OCI-LY7 (cell line): ENCODE data around the gene MT1H. TPM values are rescaled to one million over a fixed set of nuclear protein-coding genes. Genes with fewer than 3 reads are reported as not detected.
"Not testable (repeated sequence)": the region's sequence is repeated elsewhere in the genome, so short reads cannot be mapped to it uniquely, and the experiment has no call there.

Experiments used
- BruUV-seq: library from RNA; stranded (reverse); fragments of 400-500 nt; replicated peaks from 2 replicates; lab custom pipeline; 2021; lab: Mats Ljungman, UMichigan
- CTCF ChIA-PET: fragments of 300-600 bp; sonication (Branson Sonifier 250); formaldehyde crosslinking; loops from one replicate; lab custom pipeline; 2022; ENCODE audit warnings: antibody characterized with exemption; ENCODE audit not compliant: unreplicated experiment; lab: Charles Lee
- POLR2A ChIA-PET: fragments of 300-600 bp; sonication (Branson Sonifier 250); formaldehyde crosslinking; loops from one replicate; lab custom pipeline; 2022; ENCODE audit warnings: antibody characterized with exemption; lab: Charles Lee
- DNase-seq: peaks from one replicate; pipeline ENCODE4 v3.0.0-alpha.2; 2015; ENCODE audit warnings: low spot score
- H2AFZ ChIP-seq: fragments of 200-600 bp; sonication (generic), shearing (Covaris generic); 2 replicates; pipeline ENCODE4 v1.6.1; 2014; ENCODE audit warnings: mild to moderate bottlenecking, antibody characterized with exemption, low read length, moderate library complexity
- H3K27ac ChIP-seq: fragments of 200-600 bp; sonication (generic); 2 replicates; pipeline ENCODE4 v1.5.1; 2014; ENCODE audit warnings: mixed run types, low read depth, mild to moderate bottlenecking, moderate library complexity, low read length, inconsistent platforms; ENCODE audit not compliant: poor library complexity, severe bottlenecking
- H3K36me3 ChIP-seq: fragments of 200-600 bp; sonication (generic); 2 replicates; pipeline ENCODE4 v1.6.1; 2014; ENCODE audit warnings: mild to moderate bottlenecking, antibody characterized with exemption, low read length, moderate library complexity, mixed read lengths; ENCODE audit not compliant: insufficient read depth
- H3K4me1 ChIP-seq: fragments of 200-600 bp; sonication (generic); 2 replicates; pipeline ENCODE4 v1.5.1; 2014; ENCODE audit warnings: mild to moderate bottlenecking, low read length; ENCODE audit not compliant: insufficient read depth, poor library complexity, severe bottlenecking
- H3K4me2 ChIP-seq: fragments of 200-600 bp; sonication (generic); 2 replicates; pipeline ENCODE4 v1.6.1; 2014; ENCODE audit warnings: mild to moderate bottlenecking, low read length
- H3K4me3 ChIP-seq: fragments of 200-600 bp; sonication (generic); 2 replicates; pipeline ENCODE4 v1.5.1; 2014; ENCODE audit warnings: mild to moderate bottlenecking, low read depth, low read length; ENCODE audit not compliant: poor library complexity, severe bottlenecking
- H3K79me2 ChIP-seq: fragments of 200-600 bp; sonication (generic); 2 replicates; pipeline ENCODE4 v1.6.1; 2016; ENCODE audit warnings: low read depth, mild to moderate bottlenecking, low read length, moderate library complexity, mixed read lengths; ENCODE audit not compliant: insufficient read depth
- H3K9me2 ChIP-seq: fragments of 200-600 bp; sonication (generic); 2 replicates; pipeline ENCODE4 v1.6.1; 2016; ENCODE audit warnings: mild to moderate bottlenecking, low read length, mixed read lengths; ENCODE audit not compliant: insufficient read depth
- H3K9me3 ChIP-seq: fragments of 200-600 bp; sonication (generic); 2 replicates; pipeline ENCODE4 v1.6.1; 2014; ENCODE audit warnings: mild to moderate bottlenecking, mixed run types, low read length, mixed read lengths
- H4K20me1 ChIP-seq: fragments of 200-600 bp; sonication (generic); 2 replicates; pipeline ENCODE4 v1.6.1; 2014; ENCODE audit warnings: mild to moderate bottlenecking, antibody characterized with exemption, low read length, moderate library complexity, mixed read lengths; ENCODE audit not compliant: insufficient read depth
- CTCF ChIP-seq: fragments of 200-600 bp; sonication (generic); conservative IDR thresholded peaks from 2 replicates; pipeline ENCODE4 v1.5.1; 2014; ENCODE audit warnings: mild to moderate bottlenecking, antibody characterized with exemption, low read length, moderate library complexity, mixed read lengths
- EZH2phosphoT487 ChIP-seq: fragments of 200-600 bp; sonication (generic); IDR thresholded peaks from 2 replicates; pipeline ENCODE4 v1.6.1; 2018; ENCODE audit warnings: low read depth, borderline replicate concordance, mild to moderate bottlenecking, mixed run types, antibody characterized with exemption, low read length, moderate library complexity, mixed read lengths
- intact Hi-C: fragments of 100-400 bp; cut with micrococcal nuclease; formaldehyde crosslinking; loops from one replicate; pipeline ENCODE4 v1.10.0; 2022; ENCODE audit not compliant: unreplicated experiment
- total RNA-seq, 2 experiments: library from RNA; depleted of rRNA in 1 of 2; stranded (reverse); fragments of >200 nt in 1 of 2; shearing (Covaris generic) in 1 of 2; gene quantifications; 2 replicates each; pipeline ENCODE4 v1.2.3, GENCODE V29; 2014 to 2022

The MT1H gene
- total RNA-seq, 2 experiments from 2014 or later: not detected

DNA sequence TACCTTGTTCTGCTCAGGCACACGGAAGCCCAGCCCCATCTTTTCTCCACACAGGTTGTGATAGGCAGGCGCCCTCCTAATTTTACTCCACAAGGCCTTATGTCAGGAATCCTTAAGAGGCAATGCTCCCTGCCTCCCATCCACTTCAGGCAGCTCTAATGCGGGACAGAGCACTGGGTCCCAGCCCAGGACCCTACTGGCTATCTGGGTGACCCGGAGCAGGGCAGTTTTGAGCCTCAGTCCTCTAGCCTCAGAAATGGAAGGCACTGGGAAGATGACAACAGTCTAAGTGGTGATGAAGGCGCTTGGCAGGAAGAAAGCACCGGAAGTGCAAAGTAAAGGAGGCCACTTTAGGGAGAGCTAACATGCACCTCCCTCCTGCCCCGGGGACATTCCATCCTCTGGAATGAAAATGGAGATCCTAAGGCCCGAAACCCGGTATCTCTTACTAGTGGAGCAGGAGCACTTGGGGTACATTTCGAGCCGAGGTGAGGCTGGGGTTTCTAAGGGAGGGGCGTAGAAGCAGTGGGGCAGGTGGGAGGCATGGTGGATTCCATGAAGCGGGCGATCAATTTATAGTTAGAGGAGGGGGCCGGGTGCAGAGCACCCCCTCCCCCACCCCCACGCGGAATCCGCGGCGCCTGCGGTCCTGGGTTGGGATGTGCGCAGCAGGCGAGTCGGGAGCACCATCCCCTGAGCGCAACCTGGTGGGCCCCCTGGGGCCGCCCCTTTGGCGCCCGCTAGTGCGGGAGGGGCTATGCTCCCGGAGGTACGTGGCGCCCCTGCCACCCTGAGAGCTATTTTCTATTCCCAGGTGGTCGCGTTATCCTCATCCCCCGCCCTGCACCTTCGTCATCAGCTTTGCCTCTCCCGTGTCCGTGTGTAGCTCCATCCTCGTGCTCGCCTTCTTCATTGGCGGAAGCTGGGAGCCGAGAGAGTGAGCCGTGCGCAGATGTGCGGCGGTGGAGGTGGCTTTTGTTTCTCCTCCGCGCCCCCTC, 7.0 kb upstream of the MT1H start:
- no peaks in the 10 kb centered on the region for H3K9me2 ChIP-seq
- no peak overlapping the region for H2AFZ ChIP-seq
- no peaks in the 10 kb centered on the region for H4K20me1 ChIP-seq
- H3K4me2 ChIP-seq: no peak overlapping the region
- no peaks in the 10 kb centered on the region for H3K79me2 ChIP-seq
- DNase-seq: no peak
- TF ChIP-seq CTCF (no peak), EZH2phosphoT487 (no peak)
- H3K27ac ChIP-seq: no peak overlapping the region
- intact Hi-C loops: no loop called here
- ChIA-PET POLR2A (interaction anchor here (0.7 kb wide), 1 partner anchor 171 kb away, joined by 3 read pairs; no protein-coding TSS in a partner anchor), CTCF (no interaction called here)
- no TSS peak for BruUV-seq
- no peaks in the 10 kb centered on the region for H3K4me1 ChIP-seq
- no peaks in the 10 kb centered on the region for H3K9me3 ChIP-seq
- no peak overlapping the region for H3K4me3 ChIP-seq
- H3K36me3 ChIP-seq: no peaks in the 10 kb centered on the region

DNA sequence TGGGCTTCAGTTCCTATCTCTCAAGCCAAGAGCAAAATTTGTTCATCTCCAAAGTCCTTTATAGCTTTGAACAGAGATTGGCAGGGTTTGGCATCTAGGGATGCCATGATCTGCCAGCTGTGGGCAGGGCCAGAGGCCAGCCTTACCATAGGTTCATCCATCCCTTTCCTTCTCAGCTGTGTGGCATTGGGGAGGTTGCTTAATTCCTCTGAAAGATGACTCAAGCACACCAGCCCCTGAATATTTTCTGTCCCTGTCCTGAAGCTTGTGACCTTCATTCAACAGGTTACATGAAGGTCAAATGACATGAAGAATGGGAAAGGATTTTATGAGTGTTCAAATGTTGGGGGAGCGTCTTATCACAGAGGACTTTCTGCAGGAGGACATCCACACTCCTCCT, 5.1 kb upstream of the MT1H start:
- H2AFZ ChIP-seq: no peak overlapping the region
- H3K36me3 ChIP-seq: no peaks in the 10 kb centered on the region
- no peaks in the 10 kb centered on the region for H4K20me1 ChIP-seq
- TF ChIP-seq EZH2phosphoT487 (no peak), CTCF (no peak)
- intact Hi-C loops: no loop called here
- H3K9me3 ChIP-seq: no peaks in the 10 kb centered on the region
- ChIA-PET POLR2A (no interaction called here), CTCF (no interaction called here)
- H3K9me2 ChIP-seq: no peaks in the 10 kb centered on the region
- H3K4me1 ChIP-seq: no peaks in the 10 kb centered on the region
- no peak overlapping the region for H3K4me3 ChIP-seq
- no peak overlapping the region for H3K27ac ChIP-seq
- BruUV-seq: no TSS peak
- no peak overlapping the region for H3K4me2 ChIP-seq
- no peaks in the 10 kb centered on the region for H3K79me2 ChIP-seq
- no peak for DNase-seq

GRCh38 chr16:56665286-56666261, 4.0 kb upstream of the MT1H start:
- BruUV-seq, H2AFZ ChIP-seq, POLR2A ChIA-PET, H4K20me1 ChIP-seq, H3K4me1 ChIP-seq, intact Hi-C loops, H3K9me3 ChIP-seq, H3K9me2 ChIP-seq, CTCF ChIA-PET, H3K27ac ChIP-seq, H3K79me2 ChIP-seq, DNase-seq, H3K36me3 ChIP-seq, H3K4me3 ChIP-seq, H3K4me2 ChIP-seq: not testable (repeated sequence)
